ENCODE measurements around the gene NDST3. TPM values are rescaled to one million over a fixed set of nuclear protein-coding genes. Genes with fewer than 3 reads are reported as not detected.

The NDST3 gene
- total RNA-seq, 4 donors from 2014 or later = 0.13 TPM; not detected in 3

- no peaks in the 10 kb centered on the region for H3K9me3 ChIP-seq
- TF ChIP-seq EP300 (IDR thresholded peaks at IDR 0.05) (no peak), POLR2A (IDR thresholded peaks at IDR 0.05) (no peak), CTCF (IDR thresholded peaks at IDR 0.05) (no peak), POLR2AphosphoS5 (IDR thresholded peaks at IDR 0.05) (no peak)
- H3K27ac ChIP-seq = no peak overlapping the region
- no peaks in the 10 kb centered on the region for H3K36me3 ChIP-seq
- no peaks in the 10 kb centered on the region for H3K4me1 ChIP-seq
- no peak overlapping the region for H3K4me3 ChIP-seq
- ATAC-seq = no peak
- WGBS, 2 donors (ENCODE audit: low coverage in 1 of 2) = 82 to 92% methylated on average over 2 of the region's 2 CpGs
- no peaks in the 10 kb centered on the region for H3K27me3 ChIP-seq
These were observed 237.5 kb downstream of the NDST3 start for GRCh38 chr4:118271788-118272187.

- Histone ChIP-seq H3K4me1 (no peaks in the 10 kb centered on the region), H3K4me3 (no peak overlapping the region), H3K9me3 (no peaks in the 10 kb centered on the region), H3K36me3 (no peaks in the 10 kb centered on the region), H3K27ac (no peak overlapping the region), H3K27me3 (no peaks in the 10 kb centered on the region)
- no peak for TF ChIP-seq POLR2AphosphoS5 (IDR thresholded peaks at IDR 0.05)
- no peak for TF ChIP-seq POLR2A (IDR thresholded peaks at IDR 0.05)
- no peak for TF ChIP-seq CTCF (IDR thresholded peaks at IDR 0.05)
- TF ChIP-seq EP300 (IDR thresholded peaks at IDR 0.05) = no peak
- 78 to 93% methylated on average over 1 of the region's 1 CpG for WGBS, 2 donors (ENCODE audit: low coverage in 1 of 2)
- no peak for ATAC-seq
These were observed 239.4 kb downstream of the NDST3 start for GRCh38 chr4:118273642-118274041.

DNA sequence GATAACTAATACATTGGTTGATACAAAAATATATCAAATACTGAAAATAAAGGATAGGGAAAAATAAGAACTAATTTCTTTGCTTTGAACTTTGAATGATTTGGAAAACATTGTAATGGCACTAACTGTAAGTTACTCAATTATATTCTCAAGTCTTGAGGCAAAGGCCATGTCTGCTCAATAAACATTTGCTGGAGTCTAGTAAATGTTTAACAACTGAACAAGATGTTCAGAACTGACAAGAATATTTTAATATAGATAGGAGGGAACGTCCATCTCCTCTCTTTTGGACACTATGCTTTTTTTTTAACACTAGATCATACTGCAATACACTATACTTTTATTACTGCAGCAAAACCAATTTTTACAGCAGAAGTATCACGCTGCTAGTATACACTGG is 242.3 kb downstream of the NDST3 start:
- Histone ChIP-seq H3K9me3 (no peaks in the 10 kb centered on the region), H3K27me3 (no peaks in the 10 kb centered on the region), H3K4me3 (no peak overlapping the region), H3K4me1 (peaks cover 0 to 25% (median 0%) of the 10 kb centered on the region in 3 donors), H3K36me3 (peaks cover 0 to 2% of the 10 kb centered on the region in 2 donors), H3K27ac (no peak overlapping the region)
- WGBS, 2 donors (ENCODE audit: low coverage in 1 of 2) = 56 to 72% methylated on average over 2 of the region's 2 CpGs
- ATAC-seq = no peak
- TF ChIP-seq EP300 (IDR thresholded peaks at IDR 0.05) = no peak
- no peak for TF ChIP-seq CTCF (IDR thresholded peaks at IDR 0.05)
- TF ChIP-seq POLR2A (IDR thresholded peaks at IDR 0.05) = no peak
- TF ChIP-seq POLR2AphosphoS5 (IDR thresholded peaks at IDR 0.05) = no peak

GRCh38 chr4:118277243-118277642 is 243.0 kb downstream of the NDST3 start:
- H3K4me3 ChIP-seq = no peak overlapping the region
- no peaks in the 10 kb centered on the region for H3K27me3 ChIP-seq
- TF ChIP-seq EP300 (IDR thresholded peaks at IDR 0.05) (no peak), POLR2A (IDR thresholded peaks at IDR 0.05) (no peak), POLR2AphosphoS5 (IDR thresholded peaks at IDR 0.05) (no peak)
- H3K27ac ChIP-seq = no peak overlapping the region
- peaks cover 0 to 2% of the 10 kb centered on the region in 2 donors for H3K36me3 ChIP-seq
- no peak for ATAC-seq
- H3K9me3 ChIP-seq = no peaks in the 10 kb centered on the region
- 89% methylated on average over 2 to 4 of the region's 4 CpGs for WGBS, 2 donors (ENCODE audit: low coverage in 1 of 2)
- H3K4me1 ChIP-seq = peaks cover 0 to 32% (median 0%) of the 10 kb centered on the region in 3 donors

GRCh38 chr4:118278473-118279274 is 244.4 kb downstream of the NDST3 start:
- Histone ChIP-seq H3K27ac (peak overlapping the region; percentile 86 to 91 (median 90)), H3K9me3 (no peaks in the 10 kb centered on the region), H3K4me1 (peaks cover 0 to 32% (median 0%) of the 10 kb centered on the region in 3 donors), H3K4me3 (peak overlapping the region; percentile 67 to 82), H3K36me3 (peaks cover 0 to 8% of the 10 kb centered on the region in 2 donors), H3K27me3 (no peaks in the 10 kb centered on the region)
- TF ChIP-seq CTCF (IDR thresholded peaks at IDR 0.05) (no peak), POLR2AphosphoS5 (IDR thresholded peaks at IDR 0.05) (peak; percentile 97), POLR2A (IDR thresholded peaks at IDR 0.05) (peak; percentile 78 to 90), EP300 (IDR thresholded peaks at IDR 0.05) (no peak)
- 0% methylated on average over 6 to 16 of the region's 56 CpGs for WGBS, 2 donors (ENCODE audit: low coverage in 1 of 2)
- ATAC-seq = peak; percentile 98

Measured in gastroesophageal sphincter (tissue), 4 donors.